NOMO-1 treated with DMSO at 0.1 percent for 48 hours (cell line): ENCODE measurements around the gene ARF3.
A peak's percentile ranks its signal among the peaks of the same experiment; 100 is the strongest.

Experiments used
- DNase-seq: peaks from one replicate; lab custom pipeline; 2025; ENCODE audit not compliant: unreplicated experiment; lab: John Stamatoyannopoulos, UW

The ARF3 gene

GRCh38 chr12:48982397-48983080 lies 25.3 kb upstream of the ARF3 start:
- no peak for DNase-seq

GRCh38 chr12:48981757-48982157 lies 24.5 kb upstream of the ARF3 start:
- no peak for DNase-seq

GRCh38 chr12:48980953-48981756 lies 23.9 kb upstream of the ARF3 start:
- DNase-seq: peak; percentile 6

GRCh38 chr12:48980389-48980952 lies 23.2 kb upstream of the ARF3 start:
- DNase-seq: no peak

GRCh38 chr12:48979602-48980388 lies 22.5 kb upstream of the ARF3 start:
- peak; percentile 11 for DNase-seq

- DNase-seq: no peak
These were observed 21.7 kb upstream of the ARF3 start for GRCh38 chr12:48978741-48979601.

GRCh38 chr12:48978291-48978740 lies 21.0 kb upstream of the ARF3 start, which contains the start of gene WNT1:
TSS of gene WNT1 (plus strand) at chr12:48978322. CDS start at chr12:48978651, 329 bp downstream.
- no peak for DNase-seq

GRCh38 chr12:48977290-48978281 lies 20.3 kb upstream of the ARF3 start:
- DNase-seq: peak; percentile 42

- no peak for DNase-seq
These were observed 16.8 kb upstream of the ARF3 start for GRCh38 chr12:48973941-48974673.

- no peak for DNase-seq
These were observed 16.2 kb upstream of the ARF3 start for GRCh38 chr12:48973531-48973930.

GRCh38 chr12:48972952-48973483 lies 15.7 kb upstream of the ARF3 start:
- DNase-seq: no peak

GRCh38 chr12:48972213-48972951 lies 15.1 kb upstream of the ARF3 start:
- DNase-seq: peak; percentile 59

GRCh38 chr12:48970702-48971334 lies 13.5 kb upstream of the ARF3 start:
- DNase-seq: no peak

GRCh38 chr12:48969833-48970701 lies 12.8 kb upstream of the ARF3 start:
- DNase-seq: no peak

GRCh38 chr12:48969160-48969771 lies 12.0 kb upstream of the ARF3 start:
- no peak for DNase-seq

GRCh38 chr12:48968467-48968866 lies 11.2 kb upstream of the ARF3 start:
- no peak for DNase-seq
